Measurements from ENCODE around the gene C11orf21. TPM values are rescaled to one million over a fixed set of nuclear protein-coding genes. Genes with fewer than 3 reads are reported as not detected.

Gene C11orf21
- total RNA-seq, 1 donor from 2014 or later: not detected

- H3K27ac ChIP-seq (ENCODE audit: low read depth, low read length): no peak overlapping the region
- FAIRE-seq: no peak
- no peak overlapping the region for H3K4me3 Mint-ChIP-seq (ENCODE audit: unreplicated experiment)
Observed at GRCh38 chr11:2304506-2305139, 2.9 kb upstream of the C11orf21 start.

GRCh38 chr11:2303627-2304505 is 2.1 kb upstream of the C11orf21 start:
- DNase-seq (ENCODE audit: low read depth): no peak
- FAIRE-seq: no peak
- peaks cover 9% of the 10 kb centered on the region for H3K4me1 Mint-ChIP-seq (ENCODE audit: low read depth, unreplicated experiment)

More at GRCh38 chr11:2304506-2305139, 2.9 kb upstream of the C11orf21 start:
- H3K9me3 ChIP-seq (ENCODE audit: insufficient read depth, low read depth, low read length): no peaks in the 10 kb centered on the region
- no peaks in the 10 kb centered on the region for H3K36me3 Mint-ChIP-seq (ENCODE audit: low read depth, unreplicated experiment)
- no peaks in the 10 kb centered on the region for H3K27me3 ChIP-seq (ENCODE audit: insufficient read depth, low read length)
- H2AFZ ChIP-seq (ENCODE audit: low read depth, low read length): no peak overlapping the region
- no peak overlapping the region for H3K27ac Mint-ChIP-seq (ENCODE audit: unreplicated experiment)
- H3K4me1 ChIP-seq (ENCODE audit: insufficient read depth, low read length): peaks cover 11% of the 10 kb centered on the region
- H3K9me3 Mint-ChIP-seq (ENCODE audit: unreplicated experiment): no peaks in the 10 kb centered on the region
- DNase-seq (ENCODE audit: low read depth): no peak
- no peaks in the 10 kb centered on the region for H3K79me2 ChIP-seq (ENCODE audit: insufficient read depth, low read length)
- TF ChIP-seq EZH2 (IDR thresholded peaks at IDR 0.05; ENCODE audit: insufficient read depth, low read length): no peak
- H3K27me3 Mint-ChIP-seq (ENCODE audit: low read depth, unreplicated experiment): peaks cover 2% of the 10 kb centered on the region
- H3K36me3 ChIP-seq (ENCODE audit: insufficient read depth, low read length): no peaks in the 10 kb centered on the region
- no peak overlapping the region for H3K4me2 ChIP-seq (ENCODE audit: low read length)
- no peaks in the 10 kb centered on the region for H4K20me1 ChIP-seq (ENCODE audit: insufficient read depth, low read length)
- no peak overlapping the region for H3K9ac ChIP-seq (ENCODE audit: low read length)
- H3K4me1 Mint-ChIP-seq (ENCODE audit: low read depth, unreplicated experiment): peaks cover 9% of the 10 kb centered on the region
- no peak overlapping the region for H3K4me3 ChIP-seq (ENCODE audit: insufficient read depth, low read depth, low read length)

More at GRCh38 chr11:2303627-2304505, 2.1 kb upstream of the C11orf21 start:
- H4K20me1 ChIP-seq (ENCODE audit: insufficient read depth, low read length): no peaks in the 10 kb centered on the region
- no peaks in the 10 kb centered on the region for H3K9me3 ChIP-seq (ENCODE audit: insufficient read depth, low read depth, low read length)
- peaks cover 11% of the 10 kb centered on the region for H3K4me1 ChIP-seq (ENCODE audit: insufficient read depth, low read length)
- Mint-ChIP-seq H3K4me3 (ENCODE audit: unreplicated experiment) (no peak overlapping the region), H3K9me3 (ENCODE audit: unreplicated experiment) (no peaks in the 10 kb centered on the region), H3K36me3 (ENCODE audit: low read depth, unreplicated experiment) (no peaks in the 10 kb centered on the region), H3K27me3 (ENCODE audit: low read depth, unreplicated experiment) (peaks cover 2% of the 10 kb centered on the region), H3K27ac (ENCODE audit: unreplicated experiment) (no peak overlapping the region)
- no peak overlapping the region for H3K9ac ChIP-seq (ENCODE audit: low read length)
- no peaks in the 10 kb centered on the region for H3K27me3 ChIP-seq (ENCODE audit: insufficient read depth, low read length)
- H3K27ac ChIP-seq (ENCODE audit: low read depth, low read length): no peak overlapping the region
- no peak for TF ChIP-seq EZH2 (IDR thresholded peaks at IDR 0.05; ENCODE audit: insufficient read depth, low read length)
- TF ChIP-seq, protein P1, sequence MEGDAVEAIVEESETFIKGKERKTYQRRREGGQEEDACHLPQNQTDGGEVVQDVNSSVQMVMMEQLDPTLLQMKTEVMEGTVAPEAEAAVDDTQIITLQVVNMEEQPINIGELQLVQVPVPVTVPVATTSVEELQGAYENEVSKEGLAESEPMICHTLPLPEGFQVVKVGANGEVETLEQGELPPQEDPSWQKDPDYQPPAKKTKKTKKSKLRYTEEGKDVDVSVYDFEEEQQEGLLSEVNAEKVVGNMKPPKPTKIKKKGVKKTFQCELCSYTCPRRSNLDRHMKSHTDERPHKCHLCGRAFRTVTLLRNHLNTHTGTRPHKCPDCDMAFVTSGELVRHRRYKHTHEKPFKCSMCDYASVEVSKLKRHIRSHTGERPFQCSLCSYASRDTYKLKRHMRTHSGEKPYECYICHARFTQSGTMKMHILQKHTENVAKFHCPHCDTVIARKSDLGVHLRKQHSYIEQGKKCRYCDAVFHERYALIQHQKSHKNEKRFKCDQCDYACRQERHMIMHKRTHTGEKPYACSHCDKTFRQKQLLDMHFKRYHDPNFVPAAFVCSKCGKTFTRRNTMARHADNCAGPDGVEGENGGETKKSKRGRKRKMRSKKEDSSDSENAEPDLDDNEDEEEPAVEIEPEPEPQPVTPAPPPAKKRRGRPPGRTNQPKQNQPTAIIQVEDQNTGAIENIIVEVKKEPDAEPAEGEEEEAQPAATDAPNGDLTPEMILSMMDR (IDR thresholded peaks at IDR 0.05; ENCODE audit: insufficient read depth, low read depth, low read length): no peak
- no peak overlapping the region for H2AFZ ChIP-seq (ENCODE audit: low read depth, low read length)
- H3K4me2 ChIP-seq (ENCODE audit: low read length): no peak overlapping the region
- H3K4me3 ChIP-seq (ENCODE audit: insufficient read depth, low read depth, low read length): no peak overlapping the region
- no peaks in the 10 kb centered on the region for H3K36me3 ChIP-seq (ENCODE audit: insufficient read depth, low read length)
- no peaks in the 10 kb centered on the region for H3K79me2 ChIP-seq (ENCODE audit: insufficient read depth, low read length)

Measured in astrocyte (in vitro differentiated cells and primary cell).